Inflammatory macrophage (primary cell): ENCODE measurements around the gene PKNOX2.
"Not testable (repeated sequence)": the region's sequence is repeated elsewhere in the genome, so short reads cannot be mapped to it uniquely, and the experiment has no call there.

Experiments used
- DNase-seq, 2 donors: peaks; one replicate each; pipeline ENCODE4 v3.0.0-alpha.2; 2020 to 2022

Gene PKNOX2

DNA sequence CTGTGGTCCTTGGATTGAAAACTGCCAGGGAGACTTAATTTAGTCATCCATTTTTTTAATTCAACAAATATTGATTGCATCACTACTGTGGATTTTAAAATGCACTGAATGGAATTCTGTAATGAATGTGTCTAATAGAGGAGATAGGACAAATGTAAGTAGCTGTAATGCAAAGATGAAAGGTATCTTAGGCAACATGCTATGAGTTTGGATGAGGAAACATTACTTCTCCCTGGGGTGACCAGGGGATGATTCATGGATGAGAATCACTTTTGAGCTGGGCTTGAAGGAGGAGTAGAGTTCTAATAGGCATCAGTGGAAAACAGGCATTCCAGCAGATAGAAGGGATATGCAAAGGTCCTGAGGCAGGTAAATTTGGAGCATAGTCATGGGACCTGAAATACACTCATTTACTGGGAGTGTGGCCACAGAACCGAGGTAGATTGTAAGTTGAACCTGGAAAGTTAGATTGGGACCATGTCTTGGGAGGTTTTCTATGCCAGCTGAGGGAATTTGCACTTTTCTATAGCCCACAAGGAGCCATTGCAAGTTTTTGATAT, 43.4 kb downstream of the PKNOX2 start:
- no peak for DNase-seq

DNA sequence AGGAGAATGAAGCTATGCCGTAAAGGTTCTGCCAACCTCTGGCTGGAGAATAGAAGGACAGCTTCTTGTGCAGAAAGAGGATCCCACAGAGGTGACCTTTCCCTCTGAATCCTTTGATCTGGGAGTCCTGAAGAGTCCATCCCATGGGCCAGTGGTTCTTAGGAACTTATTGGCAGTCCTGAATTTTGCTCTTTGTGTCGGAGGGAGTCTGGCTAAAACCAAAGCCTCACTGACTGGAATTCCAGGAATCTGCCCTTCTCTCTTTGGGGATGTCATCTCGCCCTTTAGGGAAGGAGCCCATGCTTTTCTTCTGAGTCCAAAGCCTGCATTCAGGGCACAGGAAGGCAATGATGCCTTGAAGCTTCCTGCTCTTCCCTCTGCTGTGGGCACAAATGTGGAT, 45.5 kb downstream of the PKNOX2 start:
- DNase-seq, result no peak

DNA sequence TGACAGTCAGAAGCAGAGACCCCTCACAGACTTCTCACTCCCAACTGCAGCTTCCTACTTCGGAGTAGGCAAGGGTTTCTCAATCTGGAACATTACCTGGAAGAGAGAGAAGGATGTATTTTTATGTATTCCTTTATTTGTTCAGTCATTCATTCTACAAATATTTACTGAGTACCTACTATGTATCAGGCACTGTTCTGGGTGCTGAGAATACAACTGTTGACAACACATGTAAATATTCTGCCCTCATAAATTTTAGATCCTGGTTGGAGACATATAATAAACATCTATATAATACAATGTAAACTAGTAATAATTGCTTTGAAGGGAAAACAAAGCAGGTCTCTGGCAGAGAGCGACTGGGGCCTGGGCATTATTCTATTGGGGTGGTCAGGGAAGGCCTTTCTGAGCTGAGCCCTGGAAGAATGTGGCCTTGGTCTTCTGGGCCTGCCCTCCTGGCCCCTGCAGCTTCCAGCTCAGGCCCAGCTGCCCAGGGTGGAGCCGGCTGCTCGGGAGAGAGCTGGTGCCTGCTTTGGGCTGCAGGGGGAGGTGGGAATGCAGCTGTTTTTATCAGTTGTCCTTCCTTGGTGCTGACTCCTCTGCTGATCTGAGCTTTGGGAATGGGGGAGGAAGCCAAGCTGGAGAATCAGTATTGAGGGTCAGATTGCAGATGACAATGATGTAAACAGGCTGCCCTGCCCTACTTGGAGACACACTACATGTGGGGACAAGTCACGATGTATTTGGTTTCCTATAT, 46.8 kb downstream of the PKNOX2 start:
- no peak for DNase-seq

- DNase-seq, result no peak
Measured at GRCh38 chr11:125211948-125212340, 47.4 kb downstream of the PKNOX2 start.

GRCh38 chr11:125214601-125215565, 50.3 kb downstream of the PKNOX2 start:
- no peak for DNase-seq

DNA sequence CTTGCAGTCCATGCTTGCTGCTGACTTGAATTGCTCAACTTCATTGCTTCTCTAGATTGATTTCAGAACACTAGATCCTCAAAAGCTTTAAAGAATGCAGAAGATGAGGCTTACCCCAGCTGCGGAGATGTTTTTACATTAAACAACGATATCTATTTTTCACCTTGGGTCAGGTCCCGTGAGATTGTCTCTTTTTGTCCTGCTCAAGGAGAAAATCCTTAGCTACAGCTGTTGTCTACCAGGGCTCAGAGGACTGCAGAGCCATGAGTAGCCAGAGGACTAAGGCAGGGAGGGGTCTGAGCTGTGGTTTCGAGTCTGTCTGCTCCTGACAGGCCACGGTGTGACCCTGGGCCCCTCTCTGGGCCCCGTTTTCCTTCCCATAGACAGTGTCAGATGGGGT, 51.4 kb downstream of the PKNOX2 start:
- DNase-seq, result no peak

- no peak for DNase-seq
Measured at GRCh38 chr11:125218336-125218735, 53.8 kb downstream of the PKNOX2 start.

DNA sequence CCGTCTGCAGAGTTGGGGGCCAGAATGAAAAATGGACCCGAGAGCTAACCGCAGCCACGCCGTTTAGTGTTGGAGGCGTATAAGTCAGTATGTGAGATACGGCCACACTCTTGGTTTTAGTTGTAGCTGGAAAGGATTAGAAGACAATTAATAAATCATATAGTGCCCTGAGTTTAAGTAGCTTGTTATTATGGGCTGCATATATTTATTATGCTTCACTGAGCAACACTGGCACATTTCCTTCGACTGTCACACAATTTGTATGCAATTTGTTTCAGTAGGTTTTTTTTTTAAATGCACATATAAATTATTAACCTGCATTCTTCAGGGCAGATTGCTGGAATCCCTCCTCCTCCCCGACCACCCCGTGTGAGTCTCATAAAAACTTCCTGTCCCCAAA, 56.9 kb downstream of the PKNOX2 start:
- no peak for DNase-seq

GRCh38 chr11:125222494-125222893, 57.9 kb downstream of the PKNOX2 start:
- DNase-seq, result no peak

GRCh38 chr11:125223161-125223560, 58.6 kb downstream of the PKNOX2 start:
- not testable (repeated sequence) for DNase-seq

DNA sequence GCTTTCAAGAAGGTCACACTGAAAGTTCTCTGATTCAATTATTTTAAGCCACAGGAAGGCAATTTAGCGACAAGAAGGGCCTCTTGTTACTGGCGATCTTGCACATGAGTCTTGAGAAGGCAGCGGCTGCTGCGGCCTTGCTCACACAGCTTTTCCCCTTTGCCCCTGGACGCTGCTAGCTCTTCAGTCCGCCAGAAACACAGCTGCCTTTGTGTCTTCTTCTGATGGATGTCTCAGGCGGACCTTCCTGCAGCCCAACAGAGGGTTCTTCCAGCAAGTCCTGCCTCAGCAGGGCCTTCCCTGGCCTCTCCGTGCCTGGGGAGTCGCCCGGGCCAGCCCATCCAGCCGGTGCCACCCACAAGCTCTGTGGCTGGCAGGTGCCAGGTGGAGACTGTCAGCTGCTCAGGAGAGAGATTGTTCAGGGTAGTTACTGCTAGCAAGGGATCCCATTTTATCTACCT, 59.4 kb downstream of the PKNOX2 start:
- no peak for DNase-seq

DNA sequence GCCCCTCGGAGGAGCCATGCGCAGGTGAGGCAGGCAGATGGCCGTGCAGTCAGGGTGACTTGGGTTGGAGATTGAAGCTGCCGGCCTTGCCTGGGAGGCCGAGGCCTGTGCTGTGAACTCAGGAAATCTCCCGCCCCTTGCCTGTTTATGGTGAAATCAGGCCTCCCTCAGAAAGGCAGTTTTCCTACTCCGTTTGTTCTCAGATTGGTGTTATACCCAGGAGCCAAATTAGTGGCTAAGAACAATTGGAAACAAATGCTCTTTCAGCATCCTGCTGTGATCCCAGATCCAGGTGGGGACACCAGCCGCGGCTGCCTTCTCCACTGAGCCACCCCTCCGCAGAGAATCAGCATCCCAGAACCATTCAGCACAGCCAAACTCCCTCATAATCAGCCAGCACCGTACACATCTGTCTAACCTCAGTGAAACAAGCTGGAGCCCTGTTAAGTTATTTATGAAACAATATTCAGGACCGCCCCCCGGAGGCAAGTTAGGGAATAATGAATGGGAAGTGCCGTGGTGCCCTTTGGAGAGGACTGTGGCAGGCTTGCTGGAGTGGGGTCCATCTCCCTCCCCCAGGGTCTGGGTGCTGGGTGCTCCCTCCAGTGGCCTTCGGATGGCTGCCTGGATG, 60.0 kb downstream of the PKNOX2 start:
- no peak for DNase-seq

DNA sequence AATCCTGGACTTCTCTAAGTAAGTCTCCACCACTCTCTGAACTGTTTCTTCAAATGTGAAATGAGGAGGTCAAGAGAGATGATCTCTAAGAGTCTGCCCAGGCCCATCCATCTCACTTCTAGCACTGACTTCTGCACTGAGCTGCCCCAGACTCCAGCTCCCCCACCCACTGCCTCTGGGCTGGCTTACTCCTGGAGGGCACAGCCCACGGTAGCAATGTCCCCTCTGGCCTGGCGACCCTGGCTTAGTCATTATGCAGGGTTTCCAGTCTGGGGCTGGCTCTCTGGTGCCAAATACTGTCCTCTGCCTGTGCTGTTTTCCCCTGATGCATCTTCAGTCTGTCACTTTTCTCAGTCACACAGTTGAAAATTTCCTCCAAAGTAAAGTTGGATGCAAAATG, 60.9 kb downstream of the PKNOX2 start:
- DNase-seq, result no peak

GRCh38 chr11:125226031-125226430, 61.5 kb downstream of the PKNOX2 start:
- no peak for DNase-seq

- no peak for DNase-seq
Measured at GRCh38 chr11:125226706-125227105, 62.2 kb downstream of the PKNOX2 start.

DNA sequence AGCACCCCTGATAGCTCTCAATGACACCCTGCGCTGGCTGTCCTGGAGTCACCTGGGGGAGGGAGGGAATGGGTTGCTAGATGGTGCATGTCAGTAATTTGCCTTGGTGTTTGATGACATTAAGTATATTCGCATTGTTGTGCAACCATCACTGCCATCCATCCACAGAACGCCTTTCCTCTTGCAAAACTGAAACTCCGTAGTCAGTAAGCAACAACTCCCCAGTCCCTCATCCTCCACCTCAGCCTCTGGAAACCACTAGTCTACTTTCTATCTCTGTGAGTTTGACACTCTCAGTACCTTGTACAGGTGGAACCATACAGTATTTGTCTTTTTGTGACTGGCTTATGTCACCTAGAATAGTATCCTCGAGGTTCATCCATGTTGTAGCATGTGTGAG, 62.6 kb downstream of the PKNOX2 start:
- DNase-seq, result no peak

DNA sequence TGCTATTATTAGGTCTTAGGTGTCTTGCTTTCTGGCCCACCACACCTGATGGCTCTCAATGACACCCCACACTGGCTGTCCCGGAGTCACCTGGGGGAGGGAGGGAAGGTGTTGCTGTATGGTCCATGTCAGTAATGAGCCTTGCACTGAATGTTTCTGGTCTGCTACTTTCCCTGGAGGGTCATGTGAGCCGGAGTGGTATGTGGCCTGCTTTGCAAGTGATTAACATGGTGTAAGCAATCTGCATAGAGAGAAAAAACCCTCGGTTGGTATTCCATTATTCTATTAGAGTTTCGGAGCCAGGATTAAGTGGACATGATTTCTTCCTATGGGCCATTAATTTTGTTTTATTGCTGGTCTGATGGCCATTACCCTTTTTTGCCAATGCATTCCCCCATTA, 63.9 kb downstream of the PKNOX2 start:
- no peak for DNase-seq

- DNase-seq, result no peak
Measured at GRCh38 chr11:125228993-125229392, 64.4 kb downstream of the PKNOX2 start.

DNA sequence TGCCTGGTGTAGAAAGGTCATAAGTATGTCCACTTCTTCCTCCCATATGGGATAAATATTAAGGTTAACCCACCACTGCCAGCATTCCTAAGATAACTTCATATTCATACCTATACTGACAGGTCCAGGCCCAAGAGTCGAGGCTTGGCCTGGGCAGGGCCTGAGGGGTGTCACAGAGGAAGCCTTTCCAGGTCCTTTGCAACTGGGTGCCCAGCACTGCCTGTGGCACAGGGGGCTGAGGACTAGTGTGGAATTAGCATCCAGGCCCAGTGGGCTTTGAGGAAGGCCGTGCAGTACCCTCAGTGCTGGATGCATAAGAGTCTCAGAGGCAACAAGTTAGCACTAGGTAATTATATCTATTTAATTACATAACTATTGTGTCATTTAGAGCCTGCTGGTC, 65.4 kb downstream of the PKNOX2 start:
- no peak for DNase-seq

DNA sequence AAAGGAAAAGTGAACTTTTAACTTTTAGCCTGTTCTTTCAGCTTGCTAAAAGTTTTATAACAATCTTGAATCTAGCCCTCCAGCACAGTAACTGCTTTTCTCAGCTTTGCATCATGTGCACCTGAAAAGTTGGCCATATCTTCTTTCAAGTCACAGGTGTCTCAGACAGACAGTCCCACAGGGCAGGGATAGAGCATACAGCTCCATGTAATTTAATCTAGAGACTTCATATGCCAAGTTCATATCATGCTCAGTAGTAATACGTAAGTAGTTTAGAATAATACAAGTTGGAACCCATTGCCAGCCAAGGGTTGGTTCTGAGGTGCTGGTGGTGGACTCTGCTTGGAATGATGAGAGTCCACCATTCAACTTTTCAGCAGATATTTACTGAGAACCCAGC, 68.6 kb downstream of the PKNOX2 start:
- no peak for DNase-seq

- DNase-seq, result no peak
Measured at GRCh38 chr11:125233736-125234275, 69.3 kb downstream of the PKNOX2 start.

DNA sequence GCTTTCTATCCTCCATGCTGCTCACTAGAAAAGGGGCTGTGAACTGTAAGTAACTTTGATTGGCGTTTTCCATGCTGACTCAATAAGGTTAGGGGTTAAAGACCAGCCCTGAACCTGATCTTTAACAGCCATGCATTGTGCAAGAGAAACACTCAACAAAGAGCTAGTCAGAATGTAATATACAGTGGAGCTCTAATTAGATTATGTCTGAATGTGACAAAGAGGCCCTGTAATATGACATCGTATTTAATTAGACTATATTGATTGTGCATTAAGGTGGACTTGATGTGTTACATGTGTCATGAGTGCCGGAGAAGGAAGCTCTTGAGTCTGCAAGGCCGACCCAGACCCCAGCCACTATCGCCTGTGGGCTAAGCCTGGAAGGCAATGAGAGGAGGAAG, 70.5 kb downstream of the PKNOX2 start:
- DNase-seq, result no peak
